ENCODE results near the gene SEC14L3. TPM values are rescaled to one million over a fixed set of nuclear protein-coding genes. Genes with fewer than 3 reads are reported as not detected.

The SEC14L3 gene
- polyA plus RNA-seq, 3 donors: not detected

- Mint-ChIP-seq H3K4me1 (peaks cover 4% of the 10 kb centered on the region), H3K36me3 (peaks cover 2 to 3% of the 10 kb centered on the region in 2 donors), H3K9me3 (peaks cover 7 to 12% (median 8%) of the 10 kb centered on the region in 7 donors), H3K27ac (no peak overlapping the region), H3K27me3 (ENCODE audit: low read depth in 3 of 3) (peaks cover 9 to 23% (median 20%) of the 10 kb centered on the region in 3 donors), H3K4me3 (no peak overlapping the region)
- no peak for DNase-seq
- Histone ChIP-seq H3K27ac (ENCODE audit: low read depth in 1 of 2, low read length in 2 of 2) (no peak overlapping the region), H3K4me3 (replicated peaks in 1 of 3; ENCODE audit: low read depth in 2 of 3, low read length in 3 of 3) (no peak overlapping the region), H3K9me3 (replicated peaks in 1 of 2; ENCODE audit: control insufficient read depth in 1 of 2, insufficient read depth in 1 of 2, low read length in 2 of 2) (peaks cover 7 to 13% of the 10 kb centered on the region in 2 donors), H2AFZ (ENCODE audit: insufficient read depth, low read depth, low read length, poor library complexity, severe bottlenecking) (no peak overlapping the region), H3K4me1 (ENCODE audit: control insufficient read depth in 1 of 2, insufficient read depth in 2 of 2, low read length in 2 of 2) (peaks cover 5 to 6% of the 10 kb centered on the region in 2 donors), H3K36me3 (replicated peaks in 1 of 2; ENCODE audit: control insufficient read depth in 1 of 2, insufficient read depth in 2 of 2, low read length in 2 of 2) (no peaks in the 10 kb centered on the region), H4K20me1 (ENCODE audit: insufficient read depth, low read length) (no peaks in the 10 kb centered on the region), H3K27me3 (ENCODE audit: control insufficient read depth in 2 of 2, insufficient read depth in 2 of 2, low read length in 2 of 2) (peaks cover 7 to 10% of the 10 kb centered on the region in 2 donors), H3K4me2 (replicated peaks; ENCODE audit: extremely low read depth, low read length, poor library complexity, severe bottlenecking) (no peak overlapping the region), H3K9ac (ENCODE audit: insufficient read depth, low read length, poor library complexity, severe bottlenecking) (no peak overlapping the region), H3K79me2 (ENCODE audit: insufficient read depth, low read length) (no peaks in the 10 kb centered on the region)
- intact Hi-C loops (cut with micrococcal nuclease): no loop called here
- no peak for TF ChIP-seq CTCF (IDR thresholded peaks at IDR 0.05)
- WGBS (ENCODE audit: insufficient coverage): 100% methylated on average over 1 of the region's 1 CpG
Observed at GRCh38 chr22:30433773-30434172, 38.0 kb downstream of the SEC14L3 start.

GRCh38 chr22:30433227-30433626 lies 38.6 kb downstream of the SEC14L3 start:
- Histone ChIP-seq H3K4me1 (ENCODE audit: control insufficient read depth in 1 of 2, insufficient read depth in 2 of 2, low read length in 2 of 2) (peaks cover 5 to 6% of the 10 kb centered on the region in 2 donors), H2AFZ (ENCODE audit: insufficient read depth, low read depth, low read length, poor library complexity, severe bottlenecking) (no peak overlapping the region), H4K20me1 (ENCODE audit: insufficient read depth, low read length) (no peaks in the 10 kb centered on the region), H3K4me2 (replicated peaks; ENCODE audit: extremely low read depth, low read length, poor library complexity, severe bottlenecking) (no peak overlapping the region), H3K27me3 (ENCODE audit: control insufficient read depth in 2 of 2, insufficient read depth in 2 of 2, low read length in 2 of 2) (peaks cover 4 to 8% of the 10 kb centered on the region in 2 donors), H3K4me3 (replicated peaks in 1 of 3; ENCODE audit: low read depth in 2 of 3, low read length in 3 of 3) (no peak overlapping the region), H3K9me3 (replicated peaks in 1 of 2; ENCODE audit: control insufficient read depth in 1 of 2, insufficient read depth in 1 of 2, low read length in 2 of 2) (peaks cover 7 to 13% of the 10 kb centered on the region in 2 donors), H3K36me3 (replicated peaks in 1 of 2; ENCODE audit: control insufficient read depth in 1 of 2, insufficient read depth in 2 of 2, low read length in 2 of 2) (no peaks in the 10 kb centered on the region), H3K9ac (ENCODE audit: insufficient read depth, low read length, poor library complexity, severe bottlenecking) (no peak overlapping the region), H3K27ac (ENCODE audit: low read depth in 1 of 2, low read length in 2 of 2) (no peak overlapping the region), H3K79me2 (ENCODE audit: insufficient read depth, low read length) (no peaks in the 10 kb centered on the region)
- no peak for TF ChIP-seq CTCF (IDR thresholded peaks at IDR 0.05)
- WGBS (ENCODE audit: insufficient coverage): 90% methylated on average over 3 of the region's 3 CpGs
- H3K4me3 Mint-ChIP-seq: no peak overlapping the region
- no peak overlapping the region for H3K27ac Mint-ChIP-seq
- peaks cover 3 to 7% of the 10 kb centered on the region in 2 donors for H3K36me3 Mint-ChIP-seq
- peaks cover 4% of the 10 kb centered on the region for H3K4me1 Mint-ChIP-seq
- H3K27me3 Mint-ChIP-seq (ENCODE audit: low read depth in 3 of 3): peaks cover 5 to 18% (median 14%) of the 10 kb centered on the region in 3 donors
- peaks cover 7 to 12% (median 8%) of the 10 kb centered on the region in 7 donors for H3K9me3 Mint-ChIP-seq
- intact Hi-C loops (cut with micrococcal nuclease): no loop called here
- no peak for DNase-seq
